Hypothalamus (tissue), 51 donors: ENCODE measurements around the gene PARP1.
A peak's percentile ranks its signal among the peaks of the same experiment; 100 is the strongest.

Experiments
- DNase-seq, 51 donors: peaks; one replicate each; lab custom pipeline; 2025; lab: John Stamatoyannopoulos, UW

Gene PARP1

GRCh38 chr1:226384040-226384439, 23.9 kb downstream of the PARP1 start:
- DNase-seq: no peak

- no peak for DNase-seq
Measured at GRCh38 chr1:226382030-226382429, 25.9 kb downstream of the PARP1 start.

- no peak for DNase-seq
Measured at GRCh38 chr1:226381226-226381998, 26.5 kb downstream of the PARP1 start.

- no peak for DNase-seq
Measured at GRCh38 chr1:226378071-226378470, 29.8 kb downstream of the PARP1 start.

GRCh38 chr1:226376300-226376699, 31.6 kb downstream of the PARP1 start:
- DNase-seq: no peak

GRCh38 chr1:226373376-226373775, 34.5 kb downstream of the PARP1 start:
- DNase-seq: no peak

- peak in 1 of 51 donors; percentile 8 for DNase-seq
Measured at GRCh38 chr1:226372885-226373284, 35.0 kb downstream of the PARP1 start.

GRCh38 chr1:226371866-226372490, 35.9 kb downstream of the PARP1 start:
- DNase-seq: no peak

GRCh38 chr1:226371027-226371694, 36.7 kb downstream of the PARP1 start:
- DNase-seq: no peak

- DNase-seq: no peak
Measured at GRCh38 chr1:226370144-226370923, 37.6 kb downstream of the PARP1 start.

- DNase-seq: no peak
Measured at GRCh38 chr1:226369110-226369509, 38.8 kb downstream of the PARP1 start.

GRCh38 chr1:226366290-226366689, 41.6 kb downstream of the PARP1 start:
- no peak for DNase-seq

- no peak for DNase-seq
Measured at GRCh38 chr1:226365831-226366231, 42.1 kb downstream of the PARP1 start.

GRCh38 chr1:226364901-226365565, 42.9 kb downstream of the PARP1 start:
- no peak for DNase-seq

- no peak for DNase-seq
Measured at GRCh38 chr1:226364514-226364899, 43.4 kb downstream of the PARP1 start.

- DNase-seq: no peak
Measured at GRCh38 chr1:226363801-226364513, 43.9 kb downstream of the PARP1 start.

GRCh38 chr1:226362891-226363447, 44.9 kb downstream of the PARP1 start:
- no peak for DNase-seq

- DNase-seq: no peak
Measured at GRCh38 chr1:226362361-226362760, 45.5 kb downstream of the PARP1 start.

GRCh38 chr1:226360106-226360746, 47.7 kb downstream of the PARP1 start:
- DNase-seq: no peak
